ENCODE data around the gene BEND7.
"Not testable (repeated sequence)": the region's sequence is repeated elsewhere in the genome, so short reads cannot be mapped to it uniquely, and the experiment has no call there.

BEND7 gene

GRCh38 chr10:13483073-13483472, 45.7 kb downstream of the BEND7 start:
- DNase-seq (ENCODE audit: low read depth in 3 of 3), result no peak

DNA sequence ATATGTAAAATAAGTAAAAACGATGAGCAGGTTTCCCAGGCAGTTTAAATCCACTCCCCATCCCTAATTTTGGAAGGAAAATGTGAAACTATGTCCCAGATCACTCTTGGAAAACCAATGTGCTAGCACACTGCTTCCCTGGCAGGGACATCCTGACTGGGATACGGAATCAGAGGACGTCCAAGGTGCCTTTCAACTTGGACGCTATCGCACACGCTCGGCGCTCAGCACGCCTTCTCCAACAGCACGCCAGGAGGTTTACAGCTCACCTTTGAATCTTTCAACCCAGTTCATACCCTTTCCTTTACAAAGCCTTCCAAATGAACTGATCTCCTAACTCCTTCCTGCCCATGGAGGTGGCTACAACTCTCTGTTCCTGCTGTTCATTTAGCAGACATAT, 47.1 kb downstream of the BEND7 start:
- DNase-seq (ENCODE audit: low read depth in 3 of 3), result no peak

GRCh38 chr10:13475124-13475523, 53.7 kb downstream of the BEND7 start:
- DNase-seq (ENCODE audit: low read depth in 3 of 3), result no peak

DNA sequence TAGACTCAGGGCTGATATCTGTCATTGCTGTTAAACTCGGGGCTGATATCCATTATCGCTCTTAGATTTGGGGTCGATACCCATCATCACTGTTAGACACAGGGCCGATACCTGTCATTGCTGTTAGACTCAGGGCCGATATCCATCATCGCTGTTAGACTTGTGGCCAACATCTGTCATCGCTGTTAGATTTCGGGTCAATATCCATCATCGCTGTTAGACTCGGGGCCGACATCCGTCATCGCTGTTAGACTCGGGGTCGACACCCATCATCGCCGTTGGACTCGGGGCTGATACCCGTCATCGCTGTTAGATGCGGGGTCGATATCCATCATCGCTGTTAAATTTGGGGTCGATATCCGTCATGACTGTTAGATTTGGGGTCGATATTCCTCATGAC, 54.8 kb downstream of the BEND7 start:
- no peak for DNase-seq (ENCODE audit: low read depth in 3 of 3)

GRCh38 chr10:13472359-13472758, 56.5 kb downstream of the BEND7 start:
- no peak for DNase-seq (ENCODE audit: low read depth in 3 of 3)

DNA sequence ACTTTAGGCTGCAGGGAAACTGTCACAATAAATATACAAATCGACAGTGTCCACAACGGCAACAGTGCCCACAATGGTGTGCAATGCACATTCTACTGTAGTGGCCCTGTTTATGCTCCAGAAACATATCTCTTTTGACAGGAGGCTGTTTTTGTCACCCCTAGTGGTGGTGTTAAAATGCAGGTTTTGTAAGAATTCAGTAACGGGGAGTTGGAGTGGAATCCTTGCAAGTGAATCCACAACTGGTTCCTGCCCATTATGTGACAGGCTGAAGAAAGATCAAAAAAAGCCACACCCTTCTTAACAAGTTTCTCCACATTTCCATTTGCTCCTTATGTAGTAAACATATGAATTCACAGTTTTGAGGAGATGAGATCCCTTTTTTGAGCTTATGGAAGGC, 58.5 kb downstream of the BEND7 start:
- DNase-seq (ENCODE audit: low read depth in 3 of 3), result no peak

GRCh38 chr10:13462551-13462950, 66.3 kb downstream of the BEND7 start:
- no peak for DNase-seq (ENCODE audit: low read depth in 3 of 3)

DNA sequence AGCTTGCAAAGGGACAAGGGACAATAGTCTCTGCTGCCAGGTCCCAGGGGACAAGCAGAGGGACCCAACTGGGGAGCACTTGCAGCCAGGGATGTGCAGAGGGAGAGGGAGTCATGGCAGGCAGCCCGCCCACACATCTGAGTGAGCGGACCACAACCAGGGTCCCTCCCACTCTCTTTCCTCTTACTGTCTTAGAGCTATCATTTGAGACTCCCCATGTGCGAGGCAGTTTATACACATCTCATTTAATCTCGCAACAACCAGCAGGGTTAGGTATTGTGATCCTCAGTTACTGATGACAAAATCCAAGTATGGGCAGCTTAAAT, 70.2 kb downstream of the BEND7 start:
- no peak for DNase-seq (ENCODE audit: low read depth in 3 of 3)

GRCh38 chr10:13457958-13458686, 70.7 kb downstream of the BEND7 start:
- DNase-seq (ENCODE audit: low read depth in 3 of 3), result no peak

GRCh38 chr10:13453896-13454295, 74.9 kb downstream of the BEND7 start:
- DNase-seq (ENCODE audit: low read depth in 3 of 3), result no peak

GRCh38 chr10:13450069-13450468, 78.7 kb downstream of the BEND7 start:
- DNase-seq (ENCODE audit: low read depth in 3 of 3), result no peak

GRCh38 chr10:13449296-13449695, 79.5 kb downstream of the BEND7 start:
- no peak for DNase-seq (ENCODE audit: low read depth in 3 of 3)

- no peak for DNase-seq (ENCODE audit: low read depth in 3 of 3)
These were observed 80.6 kb downstream of the BEND7 start for GRCh38 chr10:13448216-13448615.

DNA sequence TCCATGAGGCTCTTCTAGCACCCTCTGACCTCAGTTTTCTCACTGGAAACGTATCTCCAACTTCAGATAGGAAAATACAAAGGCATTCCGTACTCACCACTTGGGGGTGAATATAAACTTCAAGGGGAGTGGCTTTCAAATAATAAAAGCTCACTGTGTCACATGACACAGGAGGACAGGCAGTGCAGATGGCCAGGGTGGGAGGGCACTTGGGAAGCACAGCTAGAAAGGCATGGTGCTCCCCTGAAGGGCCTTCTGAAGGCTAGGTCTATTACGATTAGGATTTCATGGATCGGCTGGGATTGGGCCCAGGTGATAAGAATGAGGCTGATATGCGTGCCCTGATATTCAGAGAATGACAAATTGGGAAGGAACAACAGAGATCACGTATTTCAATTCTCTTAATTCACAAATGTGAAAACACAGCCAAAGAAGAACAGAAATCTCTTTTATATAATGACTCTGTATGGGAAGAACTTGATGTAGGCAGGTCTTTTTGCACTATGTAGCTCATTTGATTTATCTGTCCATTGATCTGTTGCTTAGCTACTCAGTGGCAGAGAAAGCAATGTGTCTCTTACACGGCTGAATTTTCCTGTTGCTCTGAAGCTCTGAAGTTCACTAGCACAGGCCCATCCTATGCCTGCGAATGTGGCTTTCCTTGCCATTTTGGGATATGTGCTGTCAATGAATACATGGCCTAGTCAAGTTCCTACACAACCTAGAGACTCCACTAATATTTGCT, 83.0 kb downstream of the BEND7 start:
- DNase-seq (ENCODE audit: low read depth in 3 of 3), result no peak

DNA sequence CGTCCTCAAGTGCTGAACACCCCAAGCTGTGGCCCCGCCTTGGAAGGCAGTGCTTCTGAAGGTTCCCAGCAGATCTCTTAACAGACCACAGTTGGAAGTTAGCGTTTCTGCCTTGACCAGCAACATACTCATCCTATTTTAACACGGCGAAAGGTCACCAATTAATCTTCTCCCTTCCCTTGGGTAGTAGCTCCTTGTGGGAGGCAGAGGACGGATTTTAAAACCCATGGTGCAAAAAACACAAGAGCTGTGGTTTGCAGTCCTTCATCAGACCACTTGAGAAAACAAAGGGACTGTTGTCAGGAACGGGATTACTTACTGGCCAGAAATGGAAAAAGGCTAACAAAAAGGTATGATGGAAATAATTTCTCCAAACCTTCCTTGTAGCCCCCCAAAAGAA, 87.3 kb downstream of the BEND7 start:
- no peak for DNase-seq (ENCODE audit: low read depth in 3 of 3)

GRCh38 chr10:13440185-13441061, 88.4 kb downstream of the BEND7 start:
- DNase-seq (ENCODE audit: low read depth in 3 of 3), result peak; percentile 36 to 40 (median 39)

DNA sequence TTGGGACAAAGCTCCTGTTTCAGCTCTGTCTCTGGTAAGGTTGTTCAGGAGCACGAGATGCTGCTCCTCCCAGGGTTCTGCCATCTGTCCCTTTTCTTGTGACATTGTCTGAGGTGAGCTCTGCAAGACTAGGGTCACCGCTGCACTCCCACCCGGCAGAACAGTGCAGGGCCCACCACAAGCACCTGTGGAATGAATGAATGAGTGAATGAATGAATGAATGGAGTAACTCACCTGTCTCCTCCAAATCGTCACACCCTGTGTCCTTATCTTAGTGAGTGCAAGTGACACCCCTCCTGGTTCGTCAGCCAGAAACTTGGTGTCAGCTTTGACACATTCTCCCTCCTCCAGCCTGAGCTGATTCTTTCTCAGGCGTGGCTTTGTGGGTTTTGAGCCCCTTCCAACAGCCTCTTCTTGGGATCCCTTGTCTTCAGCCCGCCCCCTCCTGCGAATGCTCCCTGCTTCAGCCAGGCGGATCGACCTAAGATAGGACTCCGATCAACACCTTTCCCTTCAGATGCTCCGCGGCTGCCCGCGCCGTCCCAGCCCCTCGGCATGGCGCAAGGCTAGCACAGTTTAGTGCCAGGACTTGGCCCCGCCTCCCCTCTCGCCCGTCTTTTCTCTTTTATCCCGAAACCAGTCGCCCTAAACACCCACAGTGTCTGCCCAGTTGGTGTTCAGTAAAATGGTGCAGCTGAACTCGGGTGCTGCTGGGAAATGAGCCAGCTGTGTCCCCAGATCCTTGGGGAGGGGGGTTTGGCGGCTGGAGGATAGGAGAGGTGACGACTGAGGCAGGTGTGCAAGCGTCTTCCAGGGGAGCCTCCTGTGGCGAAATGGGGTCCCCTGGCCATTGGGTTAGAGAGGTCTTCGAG, 89.3 kb downstream of the BEND7 start:
- no peak for DNase-seq (ENCODE audit: low read depth in 3 of 3)

- no peak for DNase-seq (ENCODE audit: low read depth in 3 of 3)
These were observed 91.7 kb downstream of the BEND7 start for GRCh38 chr10:13437026-13437555.

- not testable (repeated sequence) for DNase-seq (ENCODE audit: low read depth in 3 of 3)
These were observed 100.9 kb downstream of the BEND7 start for GRCh38 chr10:13427943-13428342.

DNA sequence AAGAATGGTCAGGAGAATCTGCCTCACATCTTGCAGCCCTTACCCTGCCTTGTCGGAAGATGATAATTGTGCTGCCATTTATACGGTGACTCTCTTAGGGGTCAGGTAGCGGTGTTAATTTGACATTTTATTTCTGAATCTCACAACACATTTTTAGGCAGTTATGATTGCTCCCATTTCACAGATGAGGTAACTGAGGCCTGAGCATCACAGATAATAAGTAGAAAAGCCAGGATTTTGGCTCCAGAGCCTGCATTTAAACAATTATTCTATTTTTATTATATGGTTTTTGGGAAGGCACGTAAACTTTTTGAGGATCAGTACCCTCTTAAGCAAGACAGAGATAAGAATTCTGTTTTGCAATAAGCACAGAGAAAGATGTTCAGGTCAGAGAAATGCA, 103.4 kb downstream of the BEND7 start:
- no peak for DNase-seq (ENCODE audit: low read depth in 3 of 3)

GRCh38 chr10:13422800-13423199, 106.0 kb downstream of the BEND7 start:
- no peak for DNase-seq (ENCODE audit: low read depth in 3 of 3)
